ENCODE measurements around the gene ETV5.

Gene ETV5

GRCh38 chr3:186095561-186096081 is 13.3 kb downstream of the ETV5 start:
- no peak for DNase-seq (ENCODE audit: low read depth, low spot score)

GRCh38 chr3:186094696-186095425 is 14.0 kb downstream of the ETV5 start:
- DNase-seq (ENCODE audit: low read depth, low spot score): no peak

GRCh38 chr3:186094271-186094670 is 14.6 kb downstream of the ETV5 start:
- no peak for DNase-seq (ENCODE audit: low read depth, low spot score)

DNA sequence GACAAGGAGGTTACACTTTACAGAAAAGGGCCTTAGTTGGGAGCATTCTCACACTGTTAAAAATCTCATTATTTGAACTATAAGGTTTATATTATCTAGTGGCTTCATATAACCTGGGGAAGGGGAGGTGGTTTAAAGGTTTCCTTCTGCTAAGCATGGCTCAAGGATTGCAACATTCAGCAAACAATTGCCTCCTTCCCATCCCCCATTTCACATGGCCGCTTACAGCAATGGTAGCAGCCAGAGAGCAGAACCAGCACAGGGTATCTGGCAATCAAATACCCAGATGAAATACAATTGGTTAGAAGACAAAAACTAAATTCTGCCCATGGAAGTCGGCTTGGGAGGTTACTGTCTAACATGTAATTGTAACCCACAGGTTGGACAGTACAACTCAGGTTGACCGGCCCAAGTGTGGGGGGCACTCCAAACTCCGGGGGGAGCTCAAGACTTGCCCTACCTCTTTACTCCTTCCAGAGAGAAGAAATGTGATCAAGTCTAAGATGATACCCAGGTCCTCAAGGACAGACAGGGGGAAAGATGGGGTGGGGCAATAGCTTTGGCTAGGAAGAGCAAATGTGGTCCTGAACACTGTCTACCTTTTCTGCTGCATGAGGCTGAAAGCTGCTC is 15.5 kb downstream of the ETV5 start:
- DNase-seq (ENCODE audit: low read depth, low spot score): no peak

DNA sequence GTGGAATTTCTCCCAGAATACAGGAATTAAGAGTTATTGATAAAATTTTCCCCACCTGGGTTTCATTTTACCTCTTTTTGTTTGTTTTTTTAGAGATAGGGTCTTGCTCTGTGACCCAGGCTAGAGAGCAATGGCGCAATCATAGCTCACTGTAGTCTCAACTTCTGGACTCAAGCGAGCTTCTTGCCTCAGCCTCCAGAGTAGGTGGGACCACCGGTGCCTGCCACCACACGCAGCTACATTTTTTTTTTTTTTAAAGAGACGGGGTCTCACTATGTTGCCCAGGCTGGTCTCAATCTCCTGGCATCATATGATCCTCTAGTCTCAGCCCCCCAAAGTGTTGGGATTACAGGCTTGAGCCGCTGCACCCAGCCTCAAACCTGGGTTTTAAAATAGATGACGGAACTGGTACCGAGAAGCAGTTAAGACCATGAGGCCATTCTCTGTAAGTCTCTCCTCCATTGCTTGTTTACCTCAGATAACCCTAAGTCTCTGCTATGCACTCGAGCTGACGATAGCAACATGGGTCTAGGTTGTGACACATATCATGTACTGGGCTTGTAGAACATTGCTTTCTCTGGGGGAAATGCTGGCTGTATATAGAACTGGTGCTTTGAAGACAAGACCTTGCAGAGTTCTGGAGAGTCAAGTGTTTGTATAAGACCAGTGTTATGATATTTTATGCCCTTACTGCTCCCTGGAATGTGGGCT is 16.4 kb downstream of the ETV5 start:
- DNase-seq (ENCODE audit: low read depth, low spot score): no peak

DNA sequence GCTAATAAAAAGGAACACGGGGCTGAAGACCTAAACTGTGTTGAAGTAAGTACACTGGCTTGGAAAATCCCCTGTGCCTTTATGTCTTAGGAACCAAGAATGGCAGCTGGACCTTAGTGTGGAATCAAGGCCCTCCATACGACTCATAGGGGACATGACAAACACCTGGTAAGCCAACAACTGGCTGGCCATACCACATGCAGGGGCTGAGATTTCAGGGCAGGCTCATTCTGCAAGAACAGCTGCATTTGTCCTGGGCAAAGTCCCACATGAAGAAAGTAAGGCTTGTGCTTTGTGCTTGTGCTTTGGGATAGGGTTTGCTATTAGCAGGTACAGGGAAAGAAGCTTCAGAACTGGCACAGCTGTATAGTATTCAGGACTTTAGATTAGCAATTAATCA is 18.0 kb downstream of the ETV5 start:
- no peak for DNase-seq (ENCODE audit: low read depth, low spot score)

DNA sequence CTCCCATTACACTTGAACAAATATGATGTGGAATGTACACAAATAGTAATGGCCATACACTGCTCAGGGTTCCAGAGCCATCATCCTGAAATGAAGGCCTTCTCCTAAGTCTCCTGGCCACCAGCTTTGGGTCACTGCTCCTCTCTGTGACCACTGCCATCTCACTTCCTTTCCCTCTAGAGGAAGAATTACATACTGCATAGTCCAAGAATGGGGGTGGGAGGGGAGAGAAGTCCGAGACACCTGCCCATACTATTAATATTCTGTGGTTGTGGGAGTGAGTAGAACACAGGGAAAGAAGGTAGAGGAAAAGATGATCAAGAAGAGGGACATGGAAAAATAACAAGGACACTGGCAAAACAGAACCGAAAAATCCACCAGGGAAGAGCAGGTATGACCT is 20.6 kb downstream of the ETV5 start:
- no peak for DNase-seq (ENCODE audit: low read depth, low spot score)

- no peak for DNase-seq (ENCODE audit: low read depth, low spot score)
Observed at GRCh38 chr3:186084264-186084663, 24.6 kb downstream of the ETV5 start.

DNA sequence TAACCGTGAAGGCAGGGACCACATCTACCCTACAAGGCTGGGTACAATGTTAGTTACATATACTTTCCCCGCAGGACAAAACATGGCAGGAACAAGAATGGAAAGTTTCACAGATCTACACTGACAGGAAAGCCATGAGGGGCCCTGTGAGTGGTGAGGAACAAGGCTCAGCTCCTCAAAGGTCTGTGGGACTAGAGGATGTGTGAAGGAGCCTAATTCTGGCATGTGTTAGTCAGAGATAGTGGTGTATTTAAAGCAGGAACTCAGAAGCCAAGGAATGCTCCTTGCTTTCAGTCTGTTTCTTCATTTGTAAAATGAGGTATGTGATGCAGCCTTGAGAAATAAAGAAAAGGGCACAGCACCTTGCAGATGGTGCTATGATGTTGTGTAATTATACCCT is 25.1 kb downstream of the ETV5 start:
- no peak for DNase-seq (ENCODE audit: low read depth, low spot score)

- no peak for DNase-seq (ENCODE audit: low read depth, low spot score)
Observed at GRCh38 chr3:186082150-186082549, 26.7 kb downstream of the ETV5 start.

DNA sequence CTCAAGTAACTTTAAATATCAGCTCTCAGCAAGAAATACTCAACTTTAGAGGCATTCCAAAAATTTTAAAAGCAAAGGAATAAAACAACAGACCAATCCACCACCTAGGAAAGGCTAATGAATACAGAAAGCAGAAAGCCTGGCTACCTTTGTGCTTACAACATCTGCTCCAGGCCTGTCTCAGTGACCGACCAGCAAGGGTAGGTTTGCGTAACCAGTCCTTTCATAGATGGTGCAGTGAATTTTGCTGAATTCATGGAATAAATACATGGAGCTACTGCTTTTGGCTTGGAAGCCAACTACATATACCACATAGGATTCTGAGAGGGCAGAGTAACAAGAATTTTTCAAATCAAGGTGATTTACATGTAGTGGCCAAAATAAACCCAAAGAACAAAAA is 27.2 kb downstream of the ETV5 start:
- no peak for DNase-seq (ENCODE audit: low read depth, low spot score)

- no peak for DNase-seq (ENCODE audit: low read depth, low spot score)
Observed at GRCh38 chr3:186080849-186081438, 27.9 kb downstream of the ETV5 start.

DNA sequence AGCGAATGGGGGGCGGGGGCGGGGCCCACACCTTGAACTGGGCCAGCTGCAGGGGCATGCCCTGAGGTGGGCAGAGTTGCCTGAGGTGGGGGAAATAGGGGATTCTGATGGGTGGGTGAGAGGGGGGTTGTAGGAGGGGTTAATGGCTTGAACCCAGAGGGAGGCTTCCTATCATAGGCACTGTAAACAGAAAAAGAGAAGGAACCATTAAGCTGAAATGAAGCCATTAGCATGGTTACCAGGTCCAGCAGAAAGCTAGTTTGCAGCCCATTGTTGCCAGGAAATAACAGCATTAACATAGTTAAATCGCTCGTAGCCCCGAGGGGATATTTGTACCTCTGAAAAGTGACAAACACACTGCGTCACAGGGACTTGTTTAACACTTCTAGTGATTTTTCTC is 29.0 kb downstream of the ETV5 start:
- DNase-seq (ENCODE audit: low read depth, low spot score): no peak

GRCh38 chr3:186077466-186077865 is 31.4 kb downstream of the ETV5 start:
- no peak for DNase-seq (ENCODE audit: low read depth, low spot score)

DNA sequence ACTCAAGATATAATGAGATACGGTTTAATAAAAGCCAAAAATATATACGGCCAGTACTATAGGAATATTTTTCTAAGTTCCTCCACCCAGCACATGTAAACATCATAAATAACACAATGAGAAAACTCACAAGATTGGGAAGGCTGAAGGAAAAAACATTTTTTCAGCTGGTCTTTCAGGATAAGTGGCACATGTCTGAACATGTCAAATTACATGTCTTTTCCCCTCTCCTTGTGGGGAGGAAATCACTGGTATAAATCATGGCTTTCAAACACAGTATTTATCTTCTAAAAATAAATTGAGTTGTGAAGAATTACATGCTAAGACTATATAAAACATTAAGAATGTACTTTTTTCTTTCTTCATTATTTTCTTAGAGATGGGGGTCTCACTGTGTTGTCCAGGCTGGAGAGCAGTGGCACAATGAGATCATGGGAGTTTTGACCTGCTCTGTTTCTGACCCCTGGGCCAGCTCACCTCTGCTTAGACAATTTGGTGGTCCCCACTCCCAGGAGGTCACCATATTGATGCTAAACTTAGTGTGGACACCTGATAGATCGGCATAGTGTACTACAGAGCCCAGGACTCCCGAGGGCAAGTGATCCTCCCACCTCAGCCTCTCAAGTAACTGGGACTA is 32.8 kb downstream of the ETV5 start:
- no peak for DNase-seq (ENCODE audit: low read depth, low spot score)

DNA sequence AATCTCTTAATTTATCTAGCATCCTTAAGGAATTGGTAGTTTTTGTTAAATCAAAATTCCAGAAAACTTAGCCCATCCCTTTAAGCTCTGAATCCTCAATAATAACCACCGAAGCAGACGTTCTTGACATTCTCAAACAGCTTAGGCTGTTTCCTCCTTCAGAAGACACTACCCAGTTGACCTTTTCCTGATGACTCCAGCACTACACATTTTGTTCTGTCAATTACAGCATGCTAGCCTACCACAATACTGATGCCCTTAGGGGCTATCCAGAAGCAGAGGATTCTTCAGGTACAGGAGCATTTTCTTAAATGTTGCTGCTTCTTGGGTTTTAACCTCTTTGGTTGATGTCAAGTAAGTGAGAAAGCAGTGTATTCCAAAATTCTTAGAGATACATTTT is 33.4 kb downstream of the ETV5 start:
- no peak for DNase-seq (ENCODE audit: low read depth, low spot score)

DNA sequence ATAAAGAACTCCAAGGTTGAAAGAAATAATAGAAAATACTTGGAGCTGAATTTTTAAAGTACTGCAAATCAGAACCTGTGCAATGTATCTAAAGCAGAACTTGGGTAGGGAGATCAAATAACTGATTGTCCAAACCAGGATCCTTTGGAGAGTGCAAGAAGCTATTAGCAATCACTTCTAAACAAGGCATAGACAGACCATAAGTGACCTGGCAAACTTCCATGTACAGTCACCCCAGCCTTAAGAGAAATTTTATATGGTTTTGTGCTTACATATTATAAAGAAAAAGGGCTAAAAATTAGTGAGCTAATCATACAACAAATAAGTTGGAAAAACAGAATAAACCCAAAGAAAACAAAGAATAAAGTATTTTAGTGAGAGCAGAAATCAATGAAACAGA is 35.2 kb downstream of the ETV5 start:
- no peak for DNase-seq (ENCODE audit: low read depth, low spot score)

DNA sequence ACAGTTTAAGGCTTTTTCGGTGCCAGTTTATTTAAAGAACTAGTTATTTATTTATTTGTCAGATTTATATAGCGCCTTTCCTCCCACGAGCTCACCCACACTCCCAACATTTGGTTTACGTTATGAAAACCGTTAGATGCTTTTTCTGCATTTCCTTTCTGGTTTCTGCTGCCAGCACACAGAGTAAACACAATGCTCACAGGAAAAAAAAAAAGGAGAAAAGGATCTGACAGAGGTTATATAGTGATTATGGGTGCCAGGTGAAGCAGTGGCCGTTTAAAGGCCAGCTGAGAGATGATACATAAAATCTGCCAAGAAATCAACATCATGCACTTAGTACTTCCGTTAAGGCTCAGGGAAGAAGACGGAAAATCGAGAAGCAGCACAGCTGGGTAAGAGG is 37.9 kb downstream of the ETV5 start:
- no peak for DNase-seq (ENCODE audit: low read depth, low spot score)

DNA sequence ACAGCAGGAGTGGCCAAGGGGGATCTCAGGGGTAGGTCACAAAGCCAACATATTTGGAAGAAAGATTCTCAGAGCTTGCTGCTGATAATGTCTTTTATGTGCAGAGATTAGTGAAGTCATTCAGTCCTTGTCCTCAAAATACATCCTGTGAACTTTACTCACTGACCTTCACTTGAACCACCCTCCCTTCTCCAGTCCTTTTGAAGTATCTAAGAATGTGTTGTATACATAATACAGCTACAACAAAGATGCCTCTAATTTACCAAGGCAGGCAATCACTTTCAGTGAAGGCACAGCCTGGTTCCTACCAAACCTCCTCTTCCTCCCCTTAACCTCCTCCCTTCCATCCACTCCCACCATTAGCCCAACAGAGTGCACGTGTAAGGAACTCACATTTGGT is 38.3 kb downstream of the ETV5 start:
- DNase-seq (ENCODE audit: low read depth, low spot score): no peak

- DNase-seq (ENCODE audit: low read depth, low spot score): no peak
Observed at GRCh38 chr3:186070133-186070532, 38.8 kb downstream of the ETV5 start.

DNA sequence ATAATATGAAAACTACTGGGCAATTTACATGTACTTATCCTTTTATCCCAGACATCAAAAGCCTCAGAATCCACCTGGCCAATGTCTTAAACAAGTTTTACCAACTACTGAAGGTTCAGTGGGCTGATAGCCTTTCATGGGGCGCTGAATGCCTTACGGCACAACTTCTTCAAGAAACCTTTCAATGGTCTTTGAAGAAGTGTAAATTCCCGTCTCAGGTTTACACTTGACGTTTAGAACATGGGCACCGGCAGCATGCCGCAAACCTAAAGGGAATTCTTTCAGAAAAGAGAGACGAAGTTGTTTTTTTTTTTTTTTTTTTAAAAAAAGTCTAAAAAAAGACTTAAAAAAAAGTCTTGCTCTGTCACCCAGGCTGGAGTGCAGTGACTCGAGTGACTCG is 39.7 kb downstream of the ETV5 start:
- no peak for DNase-seq (ENCODE audit: low read depth, low spot score)

GRCh38 chr3:186068243-186068552 is 40.7 kb downstream of the ETV5 start:
- no peak for DNase-seq (ENCODE audit: low read depth, low spot score)
